SK-N-SH (cell line): ENCODE results near the gene DBH. TPM values are rescaled to one million over a fixed set of nuclear protein-coding genes. Genes with fewer than 3 reads are reported as not detected.
A peak's percentile ranks its signal among the peaks of the same experiment; 100 is the strongest.

Source experiments
- CTCF ChIA-PET: fragments of 300-600, 350-600 bp; formaldehyde crosslinking; extraction: SDS; loops from one replicate; lab custom pipeline; 2021; lab: Yijun Ruan, JAX
- POLR2A ChIA-PET: fragments of 350-600 bp; sonication (Branson Sonifier 250); formaldehyde crosslinking; extraction: SDS; loops from one replicate; lab custom pipeline; 2020; ENCODE audit warnings: antibody characterized with exemption, inconsistent platforms; lab: Yijun Ruan, JAX
- DNase-seq: peaks from one replicate; pipeline ENCODE4 v3.0.0; 2012
- H2AFZ ChIP-seq: fragments of 200-600 bp; sonication (generic); 2 replicates; pipeline ENCODE4 v1.8.1; 2016; ENCODE audit warnings: antibody characterized with exemption, mild to moderate bottlenecking, low read depth
- H3F3A ChIP-seq: fragments of 200-600 bp; sonication (generic); replicated peaks from 2 replicates; pipeline ENCODE3; 2016; ENCODE audit warnings: antibody characterized with exemption, mild to moderate bottlenecking; ENCODE audit not compliant: insufficient read depth
- H3K27ac ChIP-seq, 2 experiments: fragments of 200-500 bp in 1 of 2; fragments of 200-600 bp in 1 of 2; sonication (Bioruptor generic) in 1 of 2; sonication (generic), shearing (Covaris generic) in 1 of 2; 2 replicates each; pipeline versions ENCODE4 v1.5.1 to v1.6.1; 2014 to 2016; ENCODE audit warnings: low read depth in 2 of 2, inconsistent platforms in 1 of 2, low read length in 1 of 2, mild to moderate bottlenecking in 1 of 2, mixed read lengths in 1 of 2
- H3K27me3 ChIP-seq: fragments of 200-600 bp; sonication (generic), shearing (Covaris generic); 2 replicates; pipeline ENCODE4 v1.6.1; 2016; ENCODE audit warnings: mixed run types; ENCODE audit not compliant: insufficient read depth
- H3K36me3 ChIP-seq, 2 experiments: fragments of 200-500 bp in 1 of 2; fragments of 200-600 bp in 1 of 2; sonication (Bioruptor generic) in 1 of 2; sonication (generic) in 1 of 2; replicated peaks in 1 of 2; 2 replicates each; pipeline versions ENCODE3 to v1.5.1; 2014 to 2016; ENCODE audit warnings: low read length in 1 of 2, mild to moderate bottlenecking in 1 of 2; ENCODE audit not compliant: insufficient read depth in 2 of 2, control insufficient read depth in 1 of 2
- H3K4me1 ChIP-seq, 2 experiments: fragments of 200-500 bp in 1 of 2; fragments of 200-600 bp in 1 of 2; sonication (Bioruptor generic) in 1 of 2; sonication (generic), shearing (Covaris generic) in 1 of 2; 2 replicates each; pipeline versions ENCODE4 v1.5.1 to v1.6.1; 2014 to 2016; ENCODE audit warnings: low read depth in 1 of 2, low read length in 1 of 2, mixed run types in 1 of 2; ENCODE audit not compliant: insufficient read depth in 2 of 2, control insufficient read depth in 1 of 2
- H3K4me2 ChIP-seq: fragments of 200-600 bp; sonication (generic), shearing (Covaris generic); 2 replicates; pipeline ENCODE4 v1.6.1; 2017; ENCODE audit warnings: mixed run types
- H3K4me3 ChIP-seq, 2 experiments: fragments of 200-500 bp in 1 of 2; fragments of 200-600 bp in 1 of 2; sonication (Bioruptor generic) in 1 of 2; sonication (generic), shearing (Covaris generic) in 1 of 2; 2 replicates each; pipeline versions ENCODE4 v1.5.1 to v1.8.1; 2014 to 2016; ENCODE audit warnings: low read depth in 2 of 2, inconsistent platforms in 1 of 2, low read length in 1 of 2, mild to moderate bottlenecking in 1 of 2, mixed read lengths in 1 of 2, moderate library complexity in 1 of 2
- H3K79me2 ChIP-seq: fragments of 200-600 bp; sonication (generic); 2 replicates; pipeline ENCODE4 v1.8.1; 2017; ENCODE audit warnings: mild to moderate bottlenecking; ENCODE audit not compliant: insufficient read depth
- H3K9ac ChIP-seq: fragments of 200-600 bp; sonication (generic); 2 replicates; pipeline ENCODE4 v1.6.1; 2017; ENCODE audit warnings: mixed run types
- H3K9me2 ChIP-seq: fragments of 200-600 bp; sonication (generic); 2 replicates; pipeline ENCODE4 v1.6.1; 2017; ENCODE audit warnings: mixed run types
- H3K9me3 ChIP-seq: fragments of 200-600 bp; sonication (generic); 2 replicates; pipeline ENCODE4 v1.6.1; 2017; ENCODE audit warnings: mixed run types, mild to moderate bottlenecking, moderate library complexity
- H4K20me1 ChIP-seq: fragments of 200-600 bp; sonication (generic); 2 replicates; pipeline ENCODE4 v1.6.1; 2017; ENCODE audit warnings: mild to moderate bottlenecking, mixed run types; ENCODE audit not compliant: insufficient read depth
- CHD2 ChIP-seq: fragments of 150-350 bp; IDR thresholded peaks from 2 replicates; pipeline ENCODE4 v1.6.1; 2018; ENCODE audit warnings: low read length; ENCODE audit not compliant: partially characterized antibody
- FOXJ3 ChIP-seq: sonication (generic); formaldehyde crosslinking; IDR thresholded peaks from 2 replicates; pipeline ENCODE4 v1.5.1; 2020; ENCODE audit warnings: mild to moderate bottlenecking, missing genetic modification reagents
- GABPA ChIP-seq: IDR thresholded peaks from 2 replicates; pipeline ENCODE4 v1.4.0; 2012; ENCODE audit warnings: low read depth, mild to moderate bottlenecking
- MAX ChIP-seq: IDR thresholded peaks from 2 replicates; pipeline ENCODE4 v1.4.0; 2012; ENCODE audit warnings: low read depth
- MXI1 ChIP-seq: IDR thresholded peaks from 2 replicates; pipeline ENCODE4 v1.6.1; 2012; ENCODE audit warnings: mild to moderate bottlenecking, low read depth, low read length, improper control_type of control experiment
- RCOR1 ChIP-seq: fragments of 150-350 bp; IDR thresholded peaks from 2 replicates; pipeline ENCODE4 v1.6.1; 2017; ENCODE audit warnings: antibody characterized with exemption, low read length
- RFX5 ChIP-seq: IDR thresholded peaks from 2 replicates; pipeline ENCODE4 v1.6.1; 2012; ENCODE audit warnings: mild to moderate bottlenecking, improper control_type of control experiment, low read length
- SMC3 ChIP-seq: IDR thresholded peaks from 2 replicates; pipeline ENCODE4 v1.6.1; 2012; ENCODE audit warnings: low read depth, low read length, improper control_type of control experiment
- TAF1 ChIP-seq: IDR thresholded peaks from 2 replicates; pipeline ENCODE4 v1.6.1; 2012; ENCODE audit warnings: low read depth, mild to moderate bottlenecking, low read length, moderate library complexity, borderline replicate concordance
- TCF12 ChIP-seq: IDR thresholded peaks from 2 replicates; pipeline ENCODE4 v1.4.0; 2012
- TEAD4 ChIP-seq: IDR thresholded peaks from 2 replicates; pipeline ENCODE4 v1.4.0; 2012; ENCODE audit warnings: mild to moderate bottlenecking, borderline replicate concordance; ENCODE audit not compliant: insufficient read depth
- YY1 ChIP-seq: IDR thresholded peaks from 2 replicates; pipeline ENCODE4 v1.4.0; 2012; ENCODE audit warnings: low read depth, mild to moderate bottlenecking
- ZBTB33 ChIP-seq: IDR thresholded peaks from 2 replicates; pipeline ENCODE4 v1.4.0; 2012; ENCODE audit warnings: low read depth, borderline replicate concordance
- WGBS: methylation state at CpG from one replicate; pipeline ENCODE4 v1.1.6; 2017; ENCODE audit warnings: low lambda C conversion rate; 5-methylcytosine and 5-hydroxymethylcytosine counted together
- polyA plus RNA-seq, 3 experiments: library from polyadenylated mRNA; depleted of rRNA; stranded (reverse); fragments of >200 nt; gene quantifications; 2 replicates each; pipeline ENCODE4 v1.2.3, GENCODE V29; 2012
- TF ChIP-seq, protein P1 (sequence below): IDR thresholded peaks from 2 replicates; pipeline ENCODE4; 2012
- TF ChIP-seq, protein P2 (sequence below): fragments of 150-350 bp; IDR thresholded peaks from 2 replicates; pipeline ENCODE4 v1.6.1; 2017; ENCODE audit warnings: antibody characterized with exemption, low read length, low read depth, borderline replicate concordance

Gene DBH
- polyA plus RNA-seq, 1 of the 3 experiments (the other 2 are of a cell fraction), result 0.92 TPM

DNA sequence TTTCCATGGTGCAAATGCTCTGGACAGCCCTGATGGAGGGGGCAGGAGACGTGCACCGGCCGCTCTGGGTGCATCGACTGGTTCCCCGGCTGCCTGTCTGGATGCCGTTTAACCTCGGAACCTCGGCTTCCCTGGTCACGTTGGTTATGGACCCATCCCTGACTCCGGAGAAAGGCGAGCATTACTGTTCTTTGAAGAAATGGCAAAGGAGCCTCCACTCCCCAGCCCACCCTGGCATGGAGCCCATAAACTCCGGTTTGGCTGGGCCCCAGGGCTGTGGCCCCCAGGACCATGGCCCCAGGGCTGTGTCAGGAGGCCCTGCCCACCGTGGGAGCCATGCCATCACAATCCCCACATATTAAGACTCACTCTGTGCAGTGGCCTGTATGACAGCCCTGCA, 28.9 kb downstream of the DBH start:
- H3K9ac ChIP-seq, result no peak overlapping the region
- TF ChIP-seq TAF1 (no peak), FOXJ3 (no peak), YY1 (no peak)
- TF ChIP-seq, all 33 proteins: peak for 0
- no peak overlapping the region for H2AFZ ChIP-seq
- peak overlapping the region in 1 of 2 experiments; percentile 85; a peak in 2 of 4 replicates for H3K27ac ChIP-seq
- ChIA-PET POLR2A (interaction anchor here (0.6 to 4.9 kb wide), 15 partner anchors 8 to 138 kb away, joined by 3 to 34 read pairs (median 5); partner anchors contain the start of genes ADAMTSL2, DBH, FAM163B and SARDH), CTCF (interaction anchor here (0.9 to 2.7 kb wide), 12 partner anchors 16 to 132 kb away, joined by 3 to 9 read pairs (median 4); partner anchors contain the start of gene DBH)
- H3K4me2 ChIP-seq, result no peak overlapping the region
- no peaks in the 10 kb centered on the region for H3K79me2 ChIP-seq
- H3K4me3 ChIP-seq, result no peak overlapping the region
- no peak for DNase-seq
- H3K9me3 ChIP-seq, result no peaks in the 10 kb centered on the region
- no peaks in the 10 kb centered on the region for H3K36me3 ChIP-seq
- H3K4me1 ChIP-seq, result peaks cover 0 to 50% of the 10 kb centered on the region in 2 experiments; a peak in 1 of 4 replicates
- no peaks in the 10 kb centered on the region for H4K20me1 ChIP-seq
- 69% methylated on average over 5 of the region's 13 CpGs for WGBS
- no peaks in the 10 kb centered on the region for H3F3A ChIP-seq
- H3K27me3 ChIP-seq, result no peaks in the 10 kb centered on the region
- no peaks in the 10 kb centered on the region for H3K9me2 ChIP-seq

GRCh38 chr9:133665535-133665934, 29.4 kb downstream of the DBH start:
- no peaks in the 10 kb centered on the region for H4K20me1 ChIP-seq
- no peaks in the 10 kb centered on the region for H3K9me3 ChIP-seq
- no peak for DNase-seq
- H3K27ac ChIP-seq, result peak overlapping the region in 1 of 2 experiments; percentile 85; a peak in 2 of 4 replicates
- 81% methylated on average over 12 of the region's 12 CpGs for WGBS
- CTCF ChIA-PET, result interaction anchor here (1.0 to 2.7 kb wide), 7 partner anchors 26 to 132 kb away, joined by 3 to 9 read pairs (median 5); partner anchors contain the start of gene DBH
- TF ChIP-seq TEAD4 (no peak), RCOR1 (no peak), FOXJ3 (no peak)
- TF ChIP-seq, protein P1, sequence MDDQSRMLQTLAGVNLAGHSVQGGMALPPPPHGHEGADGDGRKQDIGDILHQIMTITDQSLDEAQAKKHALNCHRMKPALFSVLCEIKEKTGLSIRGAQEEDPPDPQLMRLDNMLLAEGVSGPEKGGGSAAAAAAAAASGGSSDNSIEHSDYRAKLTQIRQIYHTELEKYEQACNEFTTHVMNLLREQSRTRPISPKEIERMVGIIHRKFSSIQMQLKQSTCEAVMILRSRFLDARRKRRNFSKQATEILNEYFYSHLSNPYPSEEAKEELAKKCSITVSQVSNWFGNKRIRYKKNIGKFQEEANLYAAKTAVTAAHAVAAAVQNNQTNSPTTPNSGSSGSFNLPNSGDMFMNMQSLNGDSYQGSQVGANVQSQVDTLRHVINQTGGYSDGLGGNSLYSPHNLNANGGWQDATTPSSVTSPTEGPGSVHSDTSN, result no peak
- TF ChIP-seq, protein P2, sequence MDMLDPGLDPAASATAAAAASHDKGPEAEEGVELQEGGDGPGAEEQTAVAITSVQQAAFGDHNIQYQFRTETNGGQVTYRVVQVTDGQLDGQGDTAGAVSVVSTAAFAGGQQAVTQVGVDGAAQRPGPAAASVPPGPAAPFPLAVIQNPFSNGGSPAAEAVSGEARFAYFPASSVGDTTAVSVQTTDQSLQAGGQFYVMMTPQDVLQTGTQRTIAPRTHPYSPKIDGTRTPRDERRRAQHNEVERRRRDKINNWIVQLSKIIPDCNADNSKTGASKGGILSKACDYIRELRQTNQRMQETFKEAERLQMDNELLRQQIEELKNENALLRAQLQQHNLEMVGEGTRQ, result no peak
- H3K4me3 ChIP-seq, result no peak overlapping the region
- H3F3A ChIP-seq, result no peaks in the 10 kb centered on the region
- H3K4me2 ChIP-seq, result no peak overlapping the region
- no peak overlapping the region for H2AFZ ChIP-seq
- H3K9me2 ChIP-seq, result no peaks in the 10 kb centered on the region
- no peaks in the 10 kb centered on the region for H3K36me3 ChIP-seq
- POLR2A ChIA-PET, result interaction anchor here (1.0 to 4.9 kb wide), 9 partner anchors 18 to 131 kb away, joined by 3 to 34 read pairs (median 6); partner anchors contain the start of genes ADAMTSL2, DBH, FAM163B and SARDH
- H3K27me3 ChIP-seq, result no peaks in the 10 kb centered on the region
- H3K9ac ChIP-seq, result no peak overlapping the region
- H3K79me2 ChIP-seq, result no peaks in the 10 kb centered on the region
- H3K4me1 ChIP-seq, result peaks cover 0 to 53% of the 10 kb centered on the region in 2 experiments; a peak in 1 of 4 replicates

DNA sequence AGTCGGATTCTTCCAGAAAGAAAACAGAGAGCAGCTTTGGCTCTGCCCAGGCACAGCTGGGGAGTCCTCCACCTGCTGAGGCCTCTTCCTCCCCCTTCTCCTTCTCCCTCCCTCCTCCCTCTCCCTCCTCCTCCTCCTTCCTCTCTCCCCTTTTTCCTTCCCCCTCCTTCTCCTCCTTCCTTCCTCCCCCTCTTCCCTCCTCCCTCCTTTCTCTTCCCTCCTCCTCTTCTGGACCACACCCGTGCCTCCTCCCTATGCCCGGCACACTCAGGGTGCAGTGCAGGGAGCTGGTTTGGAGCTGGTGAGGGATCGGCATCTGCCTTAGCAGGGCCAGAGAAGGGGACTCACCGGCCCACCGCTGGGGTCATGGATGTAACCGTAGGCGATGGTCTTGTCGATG, 30.2 kb downstream of the DBH start:
- Histone ChIP-seq H3K36me3 (no peaks in the 10 kb centered on the region), H3F3A (no peaks in the 10 kb centered on the region), H3K4me2 (no peak overlapping the region), H4K20me1 (no peaks in the 10 kb centered on the region), H3K27ac (peak overlapping the region in 1 of 2 experiments; percentile 31; a peak in 1 of 4 replicates), H3K27me3 (no peaks in the 10 kb centered on the region), H2AFZ (no peak overlapping the region), H3K9ac (no peak overlapping the region), H3K9me2 (no peaks in the 10 kb centered on the region), H3K4me3 (no peak overlapping the region), H3K79me2 (no peaks in the 10 kb centered on the region), H3K4me1 (peaks cover 0 to 55% of the 10 kb centered on the region in 2 experiments; a peak in 1 of 4 replicates), H3K9me3 (no peaks in the 10 kb centered on the region)
- no peak for DNase-seq
- WGBS, result 79% methylated on average over 9 of the region's 9 CpGs
- ChIA-PET CTCF (interaction anchor here (0.6 to 2.7 kb wide), 6 partner anchors 9 to 69 kb away, joined by 3 to 9 read pairs (median 3); no protein-coding TSS in a partner anchor), POLR2A (interaction anchor here (0.6 to 3.6 kb wide), 5 partner anchors 11 to 152 kb away, joined by 3 to 21 read pairs (median 6); partner anchors contain the start of gene ADAMTSL2)
- no peak for TF ChIP-seq RFX5
- no peak for TF ChIP-seq GABPA
- TF ChIP-seq TCF12, result no peak
- no peak for TF ChIP-seq TAF1
- TF ChIP-seq CHD2, result no peak
- no peak for TF ChIP-seq MXI1
- no peak for TF ChIP-seq YY1
- no peak for TF ChIP-seq TEAD4
- TF ChIP-seq ZBTB33, result no peak
- no peak for TF ChIP-seq MAX
- TF ChIP-seq SMC3, result no peak
